Measurements from ENCODE around the gene CD58. TPM values are rescaled to one million over a fixed set of nuclear protein-coding genes. Genes with fewer than 3 reads are reported as not detected.

Gene CD58
- polyA plus RNA-seq, 3 donors = 81.0 to 168 (median 128) TPM

DNA sequence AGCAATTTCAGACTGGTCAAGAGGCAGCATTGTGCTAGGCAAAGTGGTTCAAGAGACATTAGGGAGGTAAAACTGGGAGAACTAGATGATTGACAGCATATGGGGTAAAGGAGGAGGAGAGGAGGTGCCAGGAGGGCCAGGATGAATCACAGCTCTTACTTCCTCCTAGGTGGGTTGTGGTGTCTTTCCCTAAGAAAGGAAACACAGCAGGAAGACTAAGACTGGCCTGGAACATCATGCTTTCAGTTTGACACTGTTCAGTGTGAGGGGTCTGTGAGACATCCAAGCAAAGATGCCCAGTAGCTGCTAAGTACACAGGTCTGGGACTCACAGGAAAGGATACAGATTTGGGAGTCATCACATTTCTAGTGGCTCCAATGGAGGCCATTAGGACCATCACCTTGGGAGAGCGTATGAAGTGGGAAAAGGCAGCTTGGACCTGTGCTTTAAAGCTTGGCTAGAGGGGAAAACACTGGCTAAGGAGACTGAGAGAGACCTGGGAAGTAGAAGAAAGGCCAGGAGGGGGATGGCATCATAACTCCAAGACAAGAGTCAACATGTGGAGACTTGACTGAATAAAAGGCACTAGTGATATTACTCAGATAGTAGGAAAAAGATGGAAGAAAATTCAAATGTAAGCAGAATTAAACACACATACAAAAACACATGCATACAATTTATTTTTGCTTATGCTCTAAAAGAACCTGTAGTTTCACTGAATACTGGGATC, 17.3 kb downstream of the CD58 start:
- H3K4me1 ChIP-seq (ENCODE audit: control insufficient read depth in 1 of 2, insufficient read depth in 2 of 2, low read length in 2 of 2) = peaks cover 49 to 53% of the 10 kb centered on the region in 2 donors
- H3K36me3 ChIP-seq (replicated peaks in 1 of 2; ENCODE audit: control insufficient read depth in 1 of 2, insufficient read depth in 2 of 2, low read length in 2 of 2) = peaks cover 0 to 7% of the 10 kb centered on the region in 2 donors
- Mint-ChIP-seq H3K9me3 (no peaks in the 10 kb centered on the region), H3K36me3 (peaks cover 28 to 32% of the 10 kb centered on the region in 2 donors), H3K27ac (peak overlapping the region; percentile 71 to 91 (median 80)), H3K27me3 (ENCODE audit: low read depth in 3 of 3) (no peaks in the 10 kb centered on the region), H3K4me1 (peaks cover 65% of the 10 kb centered on the region), H3K4me3 (peak overlapping the region in 1 of 2 donors; percentile 8)
- H2AFZ ChIP-seq (ENCODE audit: insufficient read depth, low read depth, low read length, poor library complexity, severe bottlenecking) = no peak overlapping the region
- H3K27ac ChIP-seq (ENCODE audit: low read depth in 1 of 2, low read length in 2 of 2) = peak overlapping the region in 1 of 2 donors; percentile 51
- no peak overlapping the region for H3K9ac ChIP-seq (ENCODE audit: insufficient read depth, low read length, poor library complexity, severe bottlenecking)
- H3K79me2 ChIP-seq (ENCODE audit: insufficient read depth, low read length) = peaks cover 100% of the 10 kb centered on the region
- peaks cover 90% of the 10 kb centered on the region for H4K20me1 ChIP-seq (ENCODE audit: insufficient read depth, low read length)
- H3K9me3 ChIP-seq (replicated peaks in 1 of 2; ENCODE audit: control insufficient read depth in 1 of 2, insufficient read depth in 1 of 2, low read length in 2 of 2) = no peaks in the 10 kb centered on the region
- DNase-seq = peak in 2 of 3 donors; percentile 61 to 79
- no peaks in the 10 kb centered on the region for H3K27me3 ChIP-seq (ENCODE audit: control insufficient read depth in 2 of 2, insufficient read depth in 2 of 2, low read length in 2 of 2)
- peak overlapping the region; percentile 3 for H3K4me2 ChIP-seq (replicated peaks; ENCODE audit: extremely low read depth, low read length, poor library complexity, severe bottlenecking)
- WGBS (ENCODE audit: insufficient coverage) = 100% methylated on average over 1 of the region's 1 CpG
- no peak for TF ChIP-seq CTCF (IDR thresholded peaks at IDR 0.05)
- no peak overlapping the region for H3K4me3 ChIP-seq (replicated peaks in 1 of 3; ENCODE audit: low read depth in 2 of 3, low read length in 3 of 3)
- intact Hi-C loops (cut with micrococcal nuclease) = no loop called here

GRCh38 chr1:116546354-116546977, 24.4 kb downstream of the CD58 start:
- Histone ChIP-seq H2AFZ (ENCODE audit: insufficient read depth, low read depth, low read length, poor library complexity, severe bottlenecking) (no peak overlapping the region), H3K36me3 (replicated peaks in 1 of 2; ENCODE audit: control insufficient read depth in 1 of 2, insufficient read depth in 2 of 2, low read length in 2 of 2) (peaks cover 22 to 44% of the 10 kb centered on the region in 2 donors), H3K4me3 (replicated peaks in 1 of 3; ENCODE audit: low read depth in 2 of 3, low read length in 3 of 3) (no peak overlapping the region), H3K4me1 (ENCODE audit: control insufficient read depth in 1 of 2, insufficient read depth in 2 of 2, low read length in 2 of 2) (peaks cover 7 to 8% of the 10 kb centered on the region in 2 donors), H4K20me1 (ENCODE audit: insufficient read depth, low read length) (peaks cover 62% of the 10 kb centered on the region), H3K9ac (ENCODE audit: insufficient read depth, low read length, poor library complexity, severe bottlenecking) (no peak overlapping the region), H3K79me2 (ENCODE audit: insufficient read depth, low read length) (peaks cover 98% of the 10 kb centered on the region), H3K9me3 (replicated peaks in 1 of 2; ENCODE audit: control insufficient read depth in 1 of 2, insufficient read depth in 1 of 2, low read length in 2 of 2) (no peaks in the 10 kb centered on the region), H3K27me3 (ENCODE audit: control insufficient read depth in 2 of 2, insufficient read depth in 2 of 2, low read length in 2 of 2) (no peaks in the 10 kb centered on the region), H3K4me2 (replicated peaks; ENCODE audit: extremely low read depth, low read length, poor library complexity, severe bottlenecking) (no peak overlapping the region), H3K27ac (ENCODE audit: low read depth in 1 of 2, low read length in 2 of 2) (no peak overlapping the region)
- H3K27ac Mint-ChIP-seq = peak overlapping the region in 5 of 7 donors; percentile 11 to 88 (median 42)
- WGBS (ENCODE audit: insufficient coverage) = 100% methylated on average over 1 of the region's 4 CpGs
- no peaks in the 10 kb centered on the region for H3K27me3 Mint-ChIP-seq (ENCODE audit: low read depth in 3 of 3)
- H3K4me1 Mint-ChIP-seq = peaks cover 35% of the 10 kb centered on the region
- no peaks in the 10 kb centered on the region for H3K9me3 Mint-ChIP-seq
- peaks cover 52 to 56% of the 10 kb centered on the region in 2 donors for H3K36me3 Mint-ChIP-seq
- intact Hi-C loops (cut with micrococcal nuclease) = no loop called here
- no peak for DNase-seq
- TF ChIP-seq CTCF (IDR thresholded peaks at IDR 0.05) = no peak
- H3K4me3 Mint-ChIP-seq = no peak overlapping the region

Measured in CD14-positive monocyte (primary cell).